Trophoblast cell (in vitro differentiated cells and primary cell): ENCODE results near the gene CRYL1.

Experiments used
- DNase-seq, 2 donors: peaks; one replicate each; pipeline ENCODE4 v3.0.0-alpha.2; 2016
- H2AFZ ChIP-seq: 2 replicates; pipeline ENCODE4 v1.6.1; 2013; ENCODE audit warnings: low read length, moderate library complexity, mild to moderate bottlenecking; ENCODE audit not compliant: insufficient read depth, poor library complexity
- H2AK5ac ChIP-seq: 2 replicates; pipeline ENCODE4 v1.6.1; 2013; ENCODE audit warnings: mild to moderate bottlenecking, low read length
- H2BK120ac ChIP-seq: 2 replicates; pipeline ENCODE4 v1.6.1; 2013; ENCODE audit warnings: low read length, mild to moderate bottlenecking, moderate library complexity; ENCODE audit not compliant: insufficient read depth, poor library complexity
- H2BK12ac ChIP-seq: 2 replicates; pipeline ENCODE4 v1.6.1; 2013; ENCODE audit warnings: mild to moderate bottlenecking, low read length, moderate library complexity
- H2BK5ac ChIP-seq: 2 replicates; pipeline ENCODE4 v1.6.1; 2013; ENCODE audit warnings: low read length, low read depth, moderate library complexity, mild to moderate bottlenecking; ENCODE audit not compliant: poor library complexity
- H3K14ac ChIP-seq: 2 replicates; pipeline ENCODE4 v1.6.1; 2013; ENCODE audit warnings: mild to moderate bottlenecking, low read length
- H3K18ac ChIP-seq: 2 replicates; pipeline ENCODE4 v1.6.1; 2013; ENCODE audit warnings: mild to moderate bottlenecking, low read length
- H3K23ac ChIP-seq: 2 replicates; pipeline ENCODE4 v1.6.1; 2013; ENCODE audit warnings: low read length
- H3K27ac ChIP-seq: 2 replicates; pipeline ENCODE4 v1.5.1; 2013; ENCODE audit warnings: low read depth, mild to moderate bottlenecking, inconsistent platforms, low read length, moderate library complexity
- H3K27me3 ChIP-seq: 2 replicates; pipeline ENCODE4 v1.6.1; 2013; ENCODE audit warnings: inconsistent platforms, mild to moderate bottlenecking, low read length, moderate library complexity; ENCODE audit not compliant: insufficient read depth
- H3K36me3 ChIP-seq, 2 experiments: 1 replicate in 1 of 2; 2 replicates in 1 of 2; pipeline ENCODE4 v1.6.1; 2013; ENCODE audit warnings: low read length in 2 of 2, mild to moderate bottlenecking in 2 of 2, moderate library complexity in 1 of 2; ENCODE audit not compliant: insufficient read depth in 2 of 2, control insufficient read depth in 1 of 2
- H3K4ac ChIP-seq: 2 replicates; pipeline ENCODE4 v1.6.1; 2013; ENCODE audit warnings: low read depth, mild to moderate bottlenecking, low read length, moderate library complexity
- H3K4me1 ChIP-seq, 2 experiments: 1 replicate in 1 of 2; 2 replicates in 1 of 2; pipeline ENCODE4 v1.6.1; 2013; ENCODE audit warnings: low read length in 2 of 2, mild to moderate bottlenecking in 2 of 2, moderate library complexity in 1 of 2; ENCODE audit not compliant: insufficient read depth in 2 of 2, control insufficient read depth in 1 of 2
- H3K4me2 ChIP-seq: 2 replicates; pipeline ENCODE4 v1.6.1; 2013; ENCODE audit warnings: inconsistent platforms, mild to moderate bottlenecking, low read length, moderate library complexity
- H3K4me3 ChIP-seq: 2 replicates; pipeline ENCODE4 v1.5.1; 2013; ENCODE audit warnings: mild to moderate bottlenecking, low read depth, low read length, inconsistent platforms
- H3K79me1 ChIP-seq: one replicate; pipeline ENCODE4 v1.6.1; 2013; ENCODE audit warnings: low read length
- H3K79me2 ChIP-seq: 2 replicates; pipeline ENCODE4 v1.6.1; 2013; ENCODE audit warnings: low read length, mild to moderate bottlenecking; ENCODE audit not compliant: control insufficient read depth, insufficient read depth, poor library complexity
- H3K9ac ChIP-seq: 2 replicates; pipeline ENCODE4 v1.6.1; 2013; ENCODE audit warnings: mild to moderate bottlenecking, low read length
- H3K9me3 ChIP-seq: 2 replicates; pipeline ENCODE4 v1.6.1; 2013; ENCODE audit warnings: low read depth, mild to moderate bottlenecking, control low read depth, inconsistent platforms, low read length; ENCODE audit not compliant: insufficient read depth
- H4K12ac ChIP-seq: 2 replicates; pipeline ENCODE4 v1.6.1; 2013; ENCODE audit warnings: low read depth, mild to moderate bottlenecking, low read length, moderate library complexity
- H4K8ac ChIP-seq: 2 replicates; pipeline ENCODE4 v1.6.1; 2013; ENCODE audit warnings: low read depth, mild to moderate bottlenecking, low read length, moderate library complexity
- H4K91ac ChIP-seq: one replicate; pipeline ENCODE4 v1.6.1; 2013; ENCODE audit warnings: low read depth, mild to moderate bottlenecking, low read length, moderate library complexity
- WGBS: extraction: QIAGEN DNeasy Blood & Tissue Kit; methylation state at CpG from one replicate; pipeline ENCODE4 v1.1.7; 2013; ENCODE audit warnings: missing lambda C conversion rate; ENCODE audit not compliant: insufficient read length, insufficient coverage; ENCODE audit errors: extremely low coverage; 5-methylcytosine and 5-hydroxymethylcytosine counted together

Gene CRYL1

GRCh38 chr13:20497006-20497775, 28.5 kb downstream of the CRYL1 start:
- no peak overlapping the region for H2BK5ac ChIP-seq
- H3K4me2 ChIP-seq, result no peak overlapping the region
- H2BK12ac ChIP-seq, result no peak overlapping the region
- no peak overlapping the region for H2BK120ac ChIP-seq
- H3K9ac ChIP-seq, result no peak overlapping the region
- 100% methylated on average over 1 of the region's 10 CpGs for WGBS
- peak overlapping the region; percentile 31 for H3K4me3 ChIP-seq
- H3K27me3 ChIP-seq, result no peaks in the 10 kb centered on the region
- H4K8ac ChIP-seq, result no peak overlapping the region
- H2AFZ ChIP-seq, result no peak overlapping the region
- no peak overlapping the region for H3K18ac ChIP-seq
- no peaks in the 10 kb centered on the region for H3K79me1 ChIP-seq
- no peak overlapping the region for H4K12ac ChIP-seq
- H3K14ac ChIP-seq, result no peak overlapping the region
- no peaks in the 10 kb centered on the region for H3K9me3 ChIP-seq
- no peak overlapping the region for H4K91ac ChIP-seq
- no peaks in the 10 kb centered on the region for H3K79me2 ChIP-seq
- DNase-seq, result no peak
- no peak overlapping the region for H3K27ac ChIP-seq
- H3K4ac ChIP-seq, result no peak overlapping the region
- H3K36me3 ChIP-seq, result no peaks in the 10 kb centered on the region
- peak overlapping the region; percentile 38 for H3K23ac ChIP-seq
- H3K4me1 ChIP-seq, result peaks cover 0 to 4% of the 10 kb centered on the region in 2 experiments
- H2AK5ac ChIP-seq, result no peak overlapping the region

GRCh38 chr13:20495087-20496023, 30.3 kb downstream of the CRYL1 start:
- Histone ChIP-seq H2BK5ac (no peak overlapping the region), H4K12ac (no peak overlapping the region), H3K14ac (no peak overlapping the region), H2BK12ac (no peak overlapping the region), H3K36me3 (no peaks in the 10 kb centered on the region), H4K91ac (no peak overlapping the region), H3K79me2 (no peaks in the 10 kb centered on the region), H3K9ac (no peak overlapping the region), H3K27me3 (no peaks in the 10 kb centered on the region), H2AFZ (no peak overlapping the region), H3K27ac (no peak overlapping the region), H3K4me2 (no peak overlapping the region), H3K18ac (no peak overlapping the region), H3K79me1 (no peaks in the 10 kb centered on the region), H3K4me1 (peaks cover 0 to 4% of the 10 kb centered on the region in 2 experiments), H3K9me3 (no peaks in the 10 kb centered on the region), H2AK5ac (no peak overlapping the region), H3K4ac (no peak overlapping the region), H3K4me3 (no peak overlapping the region), H3K23ac (no peak overlapping the region), H4K8ac (no peak overlapping the region), H2BK120ac (no peak overlapping the region)
- DNase-seq, result peak; percentile 51 to 87
- WGBS, result no CpG with 5 or more reads among the region's 14 CpGs

- Histone ChIP-seq H3K23ac (no peak overlapping the region), H3K9me3 (no peaks in the 10 kb centered on the region), H3K79me1 (no peaks in the 10 kb centered on the region), H2AFZ (no peak overlapping the region), H3K36me3 (no peaks in the 10 kb centered on the region), H2BK120ac (no peak overlapping the region), H3K27ac (no peak overlapping the region), H3K9ac (no peak overlapping the region), H4K12ac (no peak overlapping the region), H3K79me2 (no peaks in the 10 kb centered on the region), H3K4me2 (no peak overlapping the region), H4K91ac (no peak overlapping the region), H3K14ac (no peak overlapping the region), H3K4me3 (no peak overlapping the region), H3K27me3 (no peaks in the 10 kb centered on the region), H2BK5ac (no peak overlapping the region), H3K4me1 (peaks cover 0 to 4% of the 10 kb centered on the region in 2 experiments), H3K4ac (no peak overlapping the region), H4K8ac (no peak overlapping the region), H2BK12ac (no peak overlapping the region), H3K18ac (no peak overlapping the region), H2AK5ac (no peak overlapping the region)
- no CpG with 5 or more reads among the region's 8 CpGs for WGBS
- no peak for DNase-seq
Observed at GRCh38 chr13:20494656-20495055, 31.0 kb downstream of the CRYL1 start.

DNA sequence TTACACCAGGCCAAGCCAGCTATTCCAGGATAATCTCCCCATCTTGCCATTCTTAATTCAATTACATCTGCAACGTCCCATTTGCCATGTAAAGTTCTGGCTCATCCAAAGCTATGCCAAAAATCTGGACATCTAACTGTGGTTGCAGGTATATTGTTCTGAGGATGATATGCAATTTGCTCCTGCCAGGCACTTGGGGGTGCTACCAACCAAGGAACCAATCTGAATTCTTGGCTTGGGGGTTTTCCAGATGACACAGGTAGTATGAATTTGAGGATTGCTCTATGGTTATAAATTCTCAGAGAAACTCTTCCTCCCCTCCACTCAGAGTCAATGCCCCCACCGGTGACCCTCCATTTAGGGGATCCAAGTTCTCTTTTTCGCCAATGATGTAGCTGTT, 33.0 kb downstream of the CRYL1 start:
- Histone ChIP-seq H3K14ac (no peak overlapping the region), H3K79me2 (no peaks in the 10 kb centered on the region), H3K4ac (no peak overlapping the region), H4K91ac (no peak overlapping the region), H3K23ac (no peak overlapping the region), H2AFZ (no peak overlapping the region), H3K18ac (no peak overlapping the region), H3K4me1 (peaks cover 0 to 4% of the 10 kb centered on the region in 2 experiments), H3K27ac (no peak overlapping the region), H3K79me1 (no peaks in the 10 kb centered on the region), H2BK12ac (no peak overlapping the region), H2AK5ac (no peak overlapping the region), H3K9me3 (no peaks in the 10 kb centered on the region), H4K12ac (no peak overlapping the region), H2BK5ac (no peak overlapping the region), H3K27me3 (no peaks in the 10 kb centered on the region), H4K8ac (no peak overlapping the region), H2BK120ac (no peak overlapping the region), H3K36me3 (no peaks in the 10 kb centered on the region), H3K9ac (no peak overlapping the region), H3K4me3 (no peak overlapping the region), H3K4me2 (no peak overlapping the region)
- peak; percentile 22 to 74 for DNase-seq
- whole genome bisulfite sequencing, result no CpG with 5 or more reads among the region's 3 CpGs
